ENCODE data around the gene STAT5A. TPM values are rescaled to one million over a fixed set of nuclear protein-coding genes. Genes with fewer than 3 reads are reported as not detected.

Gene STAT5A
- total RNA-seq, 1 experiment from 2014 or later: 0.91 TPM

DNA sequence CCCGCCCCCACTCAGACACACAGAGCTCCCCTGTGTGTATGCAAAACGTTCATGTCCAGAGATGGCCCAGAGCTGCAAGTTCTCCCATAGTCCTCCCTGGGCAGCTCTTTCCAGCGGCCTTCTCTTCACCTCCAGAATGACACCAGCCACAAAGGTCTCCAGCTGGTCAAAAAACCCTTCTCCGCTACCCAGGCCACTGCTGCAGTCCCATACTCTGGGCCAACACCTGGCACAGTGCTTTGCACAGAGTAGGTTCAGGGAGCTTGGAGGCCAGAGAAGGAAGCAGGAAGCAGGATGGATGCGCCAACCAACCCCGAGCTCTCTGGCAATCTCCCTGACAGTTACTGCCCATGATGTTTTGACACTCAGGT lies 11.0 kb upstream of the STAT5A start (continued):
- no peak for TF ChIP-seq EGR1 (IDR thresholded peaks at IDR 0.05; ENCODE audit: low read depth)
- TF ChIP-seq SIN3A (IDR thresholded peaks at IDR 0.05; ENCODE audit: low read depth): no peak
- no peak for TF ChIP-seq SP1 (IDR thresholded peaks at IDR 0.05; ENCODE audit: low read depth)
- TF ChIP-seq ELF1 (IDR thresholded peaks at IDR 0.05; ENCODE audit: borderline replicate concordance, low read depth): no peak

DNA sequence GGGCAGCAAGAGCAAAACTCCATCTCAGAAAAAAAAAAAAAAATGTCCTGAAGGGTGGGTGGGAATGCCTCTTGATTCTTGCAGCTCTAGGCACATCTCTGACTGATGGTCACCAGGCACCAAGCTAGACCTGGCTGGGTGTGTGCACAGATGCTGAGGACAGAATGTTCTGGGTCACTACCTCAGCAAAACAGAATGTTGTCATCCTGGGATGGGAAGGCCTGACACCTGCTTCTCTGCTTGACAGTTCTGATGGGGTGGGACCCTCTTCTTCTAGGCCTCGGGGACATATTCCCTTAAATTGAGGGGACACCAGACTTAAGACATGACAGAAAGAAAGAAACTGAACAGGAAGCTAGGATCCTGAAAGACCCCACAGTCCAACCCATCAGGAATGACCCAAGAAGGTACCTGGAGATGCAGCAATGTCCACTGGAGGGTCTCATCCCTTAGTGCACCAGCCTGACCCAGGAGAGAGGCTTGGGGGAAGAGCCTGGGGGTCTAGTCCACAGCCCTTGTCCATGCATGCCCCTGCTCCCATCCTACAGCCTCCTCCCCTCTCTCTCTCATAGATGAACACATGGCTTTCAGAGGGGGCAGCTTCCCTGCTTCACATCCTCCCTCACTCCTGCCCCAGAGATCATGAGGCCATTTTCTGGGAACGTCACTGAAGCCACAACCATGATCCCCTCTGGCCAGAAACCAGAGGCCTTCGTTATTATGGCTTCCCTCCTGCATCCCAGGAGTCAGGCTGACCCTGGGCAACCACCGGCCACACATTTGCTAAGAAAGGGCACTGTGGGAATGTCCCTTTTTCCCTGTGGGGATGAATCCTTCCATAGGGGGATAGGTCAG lies 8.3 kb upstream of the STAT5A start:
- intact Hi-C loops (cut with micrococcal nuclease): no loop called here
- no peaks in the 10 kb centered on the region for H3K36me3 ChIP-seq (ENCODE audit: control insufficient read depth in 1 of 2, insufficient read depth in 2 of 2, low read length in 2 of 2)
- H3K79me2 ChIP-seq (ENCODE audit: insufficient read depth, low read length): 0 out of 2 replicates have a peak, but pooled peaks cover 4% of the 10 kb centered on the region
- no peak overlapping the region for H3K27ac ChIP-seq (ENCODE audit: low read depth, low read length)
- no peak for TF ChIP-seq EZH2phosphoT487 (IDR thresholded peaks at IDR 0.05; ENCODE audit: borderline replicate concordance)
- CTCF ChIA-PET: no interaction called here
- BruUV-seq (replicated peaks): no TSS peak
- no peak overlapping the region for H3K4me2 ChIP-seq (ENCODE audit: low read length)
- POLR2A ChIA-PET: no interaction called here
- no peaks in the 10 kb centered on the region for H3K9me2 ChIP-seq (ENCODE audit: insufficient read depth)
- H3K9me3 ChIP-seq (ENCODE audit: control insufficient read depth in 1 of 2, insufficient read depth in 1 of 2, low read depth in 1 of 2, low read length in 2 of 2): no peaks in the 10 kb centered on the region
- H4K20me1 ChIP-seq (ENCODE audit: insufficient read depth): no peaks in the 10 kb centered on the region
- H3K4me3 ChIP-seq (replicated peaks in 1 of 2; ENCODE audit: low read depth in 1 of 2, low read length in 2 of 2): no peak overlapping the region
- ATAC-seq (no peak), DNase-seq (ENCODE audit: low read depth, low spot score) (no peak)
- no peak overlapping the region for H2AFZ ChIP-seq (ENCODE audit: low read depth, low read length, poor library complexity, severe bottlenecking)
- peaks cover 10 to 17% of the 10 kb centered on the region in 2 experiments for H3K4me1 ChIP-seq (ENCODE audit: control insufficient read depth in 1 of 2, insufficient read depth in 2 of 2, low read length in 2 of 2)
- no peak overlapping the region for H3K9ac ChIP-seq (ENCODE audit: low read length)
- RAD21 ChIA-PET (ENCODE audit: low non-redundant PET in 1 of 2, low total read pairs in 2 of 2, uncharacterized antibody in 2 of 2, unreplicated experiment in 2 of 2): no interaction called here
- no peaks in the 10 kb centered on the region for H3K27me3 ChIP-seq (ENCODE audit: insufficient read depth, low read length)

DNA sequence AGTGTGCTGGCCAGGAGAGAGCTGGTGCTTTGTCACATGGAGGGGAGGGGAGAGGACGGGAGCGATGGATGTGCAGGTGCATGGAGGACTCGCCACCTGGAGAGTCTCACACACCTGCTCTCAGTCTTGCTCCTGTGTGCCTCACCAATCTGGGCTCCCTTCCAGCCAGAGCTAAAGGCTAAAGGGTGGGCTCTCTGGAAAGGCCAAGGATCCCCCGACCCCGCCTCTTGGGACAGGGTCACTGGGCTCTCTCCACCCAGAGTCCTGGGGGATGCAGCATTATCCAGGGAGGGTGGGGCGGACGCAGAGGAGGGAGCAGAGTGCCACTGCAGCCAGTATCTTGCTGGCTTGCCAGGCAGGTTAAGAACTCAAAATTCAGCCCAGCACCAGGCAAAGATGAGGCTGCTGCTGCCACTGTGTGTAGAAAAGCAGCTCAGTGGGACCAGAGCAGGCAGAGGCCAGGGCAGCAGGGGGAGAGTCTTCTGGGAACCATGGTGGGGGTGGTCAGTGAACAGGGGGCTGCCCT lies 6.7 kb upstream of the STAT5A start:
- Histone ChIP-seq H3K9me2 (ENCODE audit: insufficient read depth) (no peaks in the 10 kb centered on the region), H3K27me3 (ENCODE audit: insufficient read depth, low read length) (no peaks in the 10 kb centered on the region), H2AFZ (ENCODE audit: low read depth, low read length, poor library complexity, severe bottlenecking) (no peak overlapping the region), H3K4me3 (replicated peaks in 1 of 2; ENCODE audit: low read depth in 1 of 2, low read length in 2 of 2) (no peak overlapping the region), H3K4me2 (ENCODE audit: low read length) (no peak overlapping the region), H3K27ac (ENCODE audit: low read depth, low read length) (no peak overlapping the region), H3K4me1 (ENCODE audit: control insufficient read depth in 1 of 2, insufficient read depth in 2 of 2, low read length in 2 of 2) (peaks cover 8 to 9% of the 10 kb centered on the region in 2 experiments), H4K20me1 (ENCODE audit: insufficient read depth) (no peaks in the 10 kb centered on the region), H3K9me3 (ENCODE audit: control insufficient read depth in 1 of 2, insufficient read depth in 1 of 2, low read depth in 1 of 2, low read length in 2 of 2) (no peaks in the 10 kb centered on the region), H3K9ac (ENCODE audit: low read length) (no peak overlapping the region), H3K79me2 (ENCODE audit: insufficient read depth, low read length) (no peaks in the 10 kb centered on the region), H3K36me3 (ENCODE audit: control insufficient read depth in 1 of 2, insufficient read depth in 2 of 2, low read length in 2 of 2) (no peaks in the 10 kb centered on the region)
- ATAC-seq (no peak), DNase-seq (ENCODE audit: low read depth, low spot score) (no peak)
- no TSS peak for BruUV-seq (replicated peaks)
- ChIA-PET CTCF (no interaction called here), POLR2A (no interaction called here), RAD21 (ENCODE audit: low non-redundant PET in 1 of 2, low total read pairs in 2 of 2, uncharacterized antibody in 2 of 2, unreplicated experiment in 2 of 2) (no interaction called here)
- intact Hi-C loops (cut with micrococcal nuclease): no loop called here
- TF ChIP-seq CEBPB (IDR thresholded peaks at IDR 0.05; ENCODE audit: low read depth) (no peak), ZNF274 (IDR thresholded peaks at IDR 0.05; ENCODE audit: low read depth, low read length) (no peak), EGR1 (IDR thresholded peaks at IDR 0.05; ENCODE audit: low read depth) (no peak), EZH2 (IDR thresholded peaks at IDR 0.05) (no peak), POLR2A (IDR thresholded peaks at IDR 0.05; ENCODE audit: borderline replicate concordance, extremely low read depth, insufficient read depth, insufficient read length) (no peak), POLR2AphosphoS5 (IDR thresholded peaks at IDR 0.05; ENCODE audit: low read depth, low read length) (no peak)
- TF ChIP-seq, protein P1, sequence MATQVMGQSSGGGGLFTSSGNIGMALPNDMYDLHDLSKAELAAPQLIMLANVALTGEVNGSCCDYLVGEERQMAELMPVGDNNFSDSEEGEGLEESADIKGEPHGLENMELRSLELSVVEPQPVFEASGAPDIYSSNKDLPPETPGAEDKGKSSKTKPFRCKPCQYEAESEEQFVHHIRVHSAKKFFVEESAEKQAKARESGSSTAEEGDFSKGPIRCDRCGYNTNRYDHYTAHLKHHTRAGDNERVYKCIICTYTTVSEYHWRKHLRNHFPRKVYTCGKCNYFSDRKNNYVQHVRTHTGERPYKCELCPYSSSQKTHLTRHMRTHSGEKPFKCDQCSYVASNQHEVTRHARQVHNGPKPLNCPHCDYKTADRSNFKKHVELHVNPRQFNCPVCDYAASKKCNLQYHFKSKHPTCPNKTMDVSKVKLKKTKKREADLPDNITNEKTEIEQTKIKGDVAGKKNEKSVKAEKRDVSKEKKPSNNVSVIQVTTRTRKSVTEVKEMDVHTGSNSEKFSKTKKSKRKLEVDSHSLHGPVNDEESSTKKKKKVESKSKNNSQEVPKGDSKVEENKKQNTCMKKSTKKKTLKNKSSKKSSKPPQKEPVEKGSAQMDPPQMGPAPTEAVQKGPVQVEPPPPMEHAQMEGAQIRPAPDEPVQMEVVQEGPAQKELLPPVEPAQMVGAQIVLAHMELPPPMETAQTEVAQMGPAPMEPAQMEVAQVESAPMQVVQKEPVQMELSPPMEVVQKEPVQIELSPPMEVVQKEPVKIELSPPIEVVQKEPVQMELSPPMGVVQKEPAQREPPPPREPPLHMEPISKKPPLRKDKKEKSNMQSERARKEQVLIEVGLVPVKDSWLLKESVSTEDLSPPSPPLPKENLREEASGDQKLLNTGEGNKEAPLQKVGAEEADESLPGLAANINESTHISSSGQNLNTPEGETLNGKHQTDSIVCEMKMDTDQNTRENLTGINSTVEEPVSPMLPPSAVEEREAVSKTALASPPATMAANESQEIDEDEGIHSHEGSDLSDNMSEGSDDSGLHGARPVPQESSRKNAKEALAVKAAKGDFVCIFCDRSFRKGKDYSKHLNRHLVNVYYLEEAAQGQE (IDR thresholded peaks at IDR 0.05; ENCODE audit: low read depth): no peak
- TF ChIP-seq, protein P2, sequence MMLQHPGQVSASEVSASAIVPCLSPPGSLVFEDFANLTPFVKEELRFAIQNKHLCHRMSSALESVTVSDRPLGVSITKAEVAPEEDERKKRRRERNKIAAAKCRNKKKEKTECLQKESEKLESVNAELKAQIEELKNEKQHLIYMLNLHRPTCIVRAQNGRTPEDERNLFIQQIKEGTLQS (IDR thresholded peaks at IDR 0.05): no peak
